HG03139 (cell line): ENCODE results near the gene DRAXIN.

Source experiments
- ATAC-seq: cut with Tn5 transposase; IDR thresholded peaks from one replicate; pipeline ENCODE4 v1.9.1; 2021; ENCODE audit not compliant: unreplicated experiment

The DRAXIN gene

GRCh38 chr1:11707621-11708276 is 16.2 kb downstream of the DRAXIN start:
- no peak for ATAC-seq

DNA sequence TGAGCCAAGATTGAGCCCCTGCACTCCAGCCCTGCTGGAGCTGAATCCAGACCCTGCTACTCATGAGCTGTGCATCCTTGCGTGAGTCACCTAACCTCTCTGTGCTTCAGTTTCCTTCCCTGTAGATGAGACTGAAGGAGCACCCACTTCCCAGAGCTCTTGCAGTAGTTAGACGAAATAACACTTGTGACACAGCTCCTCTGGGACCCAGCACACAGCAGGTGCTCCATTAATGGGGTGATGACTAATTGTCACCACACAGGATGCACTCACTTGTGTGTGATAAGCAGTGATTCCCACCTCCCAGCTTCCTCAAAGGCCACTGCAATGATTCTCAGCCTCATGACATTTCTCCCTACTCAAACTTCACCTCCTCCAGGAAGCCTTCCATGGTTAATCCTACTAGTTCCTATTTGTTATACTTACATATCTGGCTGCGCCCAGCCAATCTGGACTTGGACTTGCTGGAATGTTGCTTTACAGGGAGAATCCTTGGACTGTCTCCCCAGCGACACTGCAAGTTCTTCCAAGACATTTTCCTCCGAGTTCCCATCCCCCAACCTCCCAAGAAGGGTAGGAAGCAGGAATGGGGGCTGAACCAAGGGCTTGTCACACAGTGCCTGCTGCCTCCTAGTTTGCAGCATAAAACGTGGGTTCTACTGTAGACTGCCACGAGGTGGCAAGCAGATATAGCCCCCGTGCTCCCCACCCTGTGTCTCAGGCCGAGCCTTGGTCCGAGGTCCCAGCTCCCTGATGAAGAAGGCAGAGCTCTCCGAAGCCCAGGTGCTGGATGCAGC is 17.2 kb downstream of the DRAXIN start:
- ATAC-seq, result no peak

GRCh38 chr1:11711490-11711889 is 20.0 kb downstream of the DRAXIN start:
- ATAC-seq, result no peak

- ATAC-seq, result no peak
Observed at GRCh38 chr1:11712285-11712684, 20.8 kb downstream of the DRAXIN start.

- no peak for ATAC-seq
Observed at GRCh38 chr1:11713095-11713494, 21.6 kb downstream of the DRAXIN start.

GRCh38 chr1:11714831-11715575 is 23.5 kb downstream of the DRAXIN start:
- no peak for ATAC-seq

GRCh38 chr1:11719313-11720032 is 28.0 kb downstream of the DRAXIN start:
- ATAC-seq, result no peak

GRCh38 chr1:11720033-11720376 is 28.5 kb downstream of the DRAXIN start:
- ATAC-seq, result no peak

DNA sequence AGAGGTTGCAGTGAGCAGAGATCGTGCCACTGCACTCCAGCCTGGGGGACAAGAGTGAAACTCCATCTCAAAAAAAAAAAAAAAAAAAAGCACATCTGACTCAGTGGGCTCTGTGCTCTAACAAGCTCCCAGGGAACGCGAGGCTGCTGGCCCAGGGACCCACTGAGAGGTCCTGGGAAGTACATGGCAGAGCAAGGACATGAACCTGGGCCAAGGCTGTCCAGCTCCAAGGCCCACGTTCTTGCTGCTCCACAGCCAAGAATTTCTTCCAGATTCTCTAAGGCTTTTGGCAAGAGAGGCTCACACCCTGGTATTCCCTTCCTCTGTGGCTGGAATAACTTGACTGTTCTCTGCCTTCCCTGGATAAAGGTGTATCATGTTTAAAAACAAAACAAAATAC is 29.0 kb downstream of the DRAXIN start:
- no peak for ATAC-seq

GRCh38 chr1:11721311-11721710 is 29.8 kb downstream of the DRAXIN start:
- ATAC-seq, result no peak

GRCh38 chr1:11722538-11722937 is 31.0 kb downstream of the DRAXIN start:
- ATAC-seq, result no peak

DNA sequence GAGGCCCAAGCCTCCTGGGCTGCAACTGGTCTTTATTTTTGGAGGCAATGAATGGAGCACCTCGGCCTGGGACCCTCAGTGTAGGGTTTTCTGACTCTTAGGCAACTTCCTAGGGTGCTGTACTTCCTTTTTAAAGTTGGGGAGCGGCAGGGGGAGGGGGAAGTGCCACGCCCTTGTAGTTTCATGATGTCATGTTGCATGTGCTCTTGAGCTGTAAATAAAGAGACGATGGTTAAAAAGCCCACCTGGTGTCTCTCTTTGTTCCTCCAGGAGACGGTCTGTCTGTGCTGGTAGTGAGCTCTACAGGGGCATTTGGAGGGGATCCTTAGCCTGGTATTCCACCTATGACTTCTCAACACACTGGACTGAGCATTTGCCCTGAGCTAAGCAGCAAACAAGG is 34.1 kb downstream of the DRAXIN start:
- no peak for ATAC-seq

DNA sequence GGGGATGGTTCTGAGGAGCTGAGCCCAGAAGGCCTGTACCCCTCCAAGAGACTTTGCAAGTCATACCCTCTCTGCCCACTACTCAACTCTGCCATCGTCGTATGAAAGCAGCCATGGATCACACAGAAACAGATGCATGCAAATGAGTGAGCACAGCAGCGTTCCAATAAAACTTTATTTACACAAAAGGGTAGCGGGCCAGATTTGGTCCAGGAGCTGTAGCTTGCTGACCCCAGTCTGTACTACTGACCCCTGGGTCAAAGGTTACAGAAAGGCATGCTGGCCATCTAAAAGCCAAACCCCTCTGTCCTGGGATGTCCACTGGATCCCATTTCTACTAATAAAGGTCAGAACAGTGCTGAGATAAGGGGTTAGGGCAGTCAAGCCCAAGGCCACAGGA is 35.6 kb downstream of the DRAXIN start:
- ATAC-seq, result no peak

GRCh38 chr1:11728126-11728806 is 36.8 kb downstream of the DRAXIN start:
- ATAC-seq, result no peak

DNA sequence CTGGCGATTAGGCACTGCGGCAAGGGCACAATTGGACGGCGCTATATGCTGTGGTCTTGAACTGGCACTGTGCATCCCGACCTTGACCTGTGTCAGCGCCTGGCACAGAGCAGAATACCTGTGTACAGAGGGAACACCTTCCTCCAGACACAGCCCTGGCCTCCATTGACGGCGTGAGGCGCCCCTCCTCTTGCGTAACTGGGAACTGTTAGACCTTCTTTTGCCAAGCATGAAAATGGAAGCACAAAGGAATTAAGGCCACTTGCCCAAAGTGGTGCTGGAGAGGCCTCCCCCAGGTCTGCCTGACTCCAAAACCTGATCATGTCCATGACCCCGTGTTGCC is 37.6 kb downstream of the DRAXIN start:
- ATAC-seq, result no peak

DNA sequence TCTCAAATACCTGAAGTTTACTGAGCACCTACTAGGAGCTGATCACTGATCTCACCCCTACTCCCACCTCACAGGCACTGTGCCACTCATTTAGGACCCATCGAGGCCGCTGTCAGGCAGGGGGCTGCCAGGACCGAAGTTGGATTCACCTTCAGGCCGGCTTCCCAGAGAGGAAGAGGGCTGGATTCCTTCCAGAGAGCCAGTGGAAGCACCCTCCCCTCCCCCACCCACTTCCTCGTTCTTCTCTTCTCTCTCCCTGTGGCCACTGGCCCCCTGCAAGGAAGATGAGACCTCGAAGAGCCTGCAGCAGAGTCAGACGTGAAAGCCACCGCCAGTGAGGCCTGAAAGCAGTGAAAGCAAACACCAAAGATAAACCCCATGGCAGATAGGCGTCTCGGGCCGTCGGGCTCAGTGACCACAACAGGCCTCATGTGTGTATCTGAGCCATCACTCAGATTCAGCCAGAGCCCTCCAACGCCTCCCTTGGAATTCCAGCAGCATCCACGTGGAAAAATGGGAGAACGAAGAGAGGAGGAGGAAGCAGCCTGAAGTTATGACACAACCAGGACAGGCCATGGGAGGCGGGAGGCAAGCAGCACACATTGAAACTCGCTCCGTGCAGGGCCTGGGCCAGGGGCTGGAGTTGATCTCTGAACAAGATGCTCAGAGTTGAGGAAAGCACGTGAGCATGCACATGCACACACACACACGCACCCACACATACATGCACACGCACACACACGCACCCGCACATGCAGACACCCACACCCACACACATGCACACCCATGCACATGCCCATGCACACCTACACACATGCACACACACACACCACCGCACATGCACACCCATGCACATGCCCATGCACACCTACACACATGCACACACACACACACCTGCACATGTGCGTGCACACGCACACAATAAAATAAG is 38.3 kb downstream of the DRAXIN start:
- ATAC-seq, result no peak

DNA sequence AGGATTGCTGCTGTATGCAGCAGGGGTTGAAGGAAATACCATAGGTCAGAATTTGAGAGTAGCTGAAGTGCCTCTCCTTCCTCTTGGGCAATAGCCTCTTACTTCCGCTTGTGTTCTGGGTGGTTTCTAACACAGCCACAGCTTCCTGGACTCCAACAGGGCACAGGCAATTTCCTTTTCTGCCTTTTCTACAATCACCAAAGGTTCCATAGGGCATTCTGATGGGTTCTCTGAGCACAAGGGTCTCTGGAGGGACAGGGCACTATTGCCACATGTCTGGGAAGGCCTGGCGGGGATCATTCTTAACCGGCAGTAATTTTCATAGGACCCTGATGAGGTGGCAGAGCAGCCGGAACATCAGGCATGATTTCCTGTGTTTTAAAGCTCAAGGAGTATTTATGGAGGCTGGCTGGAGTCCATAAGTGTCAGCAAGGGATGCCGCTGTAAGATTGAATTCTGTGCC is 39.0 kb downstream of the DRAXIN start:
- peak; percentile 50 for ATAC-seq

DNA sequence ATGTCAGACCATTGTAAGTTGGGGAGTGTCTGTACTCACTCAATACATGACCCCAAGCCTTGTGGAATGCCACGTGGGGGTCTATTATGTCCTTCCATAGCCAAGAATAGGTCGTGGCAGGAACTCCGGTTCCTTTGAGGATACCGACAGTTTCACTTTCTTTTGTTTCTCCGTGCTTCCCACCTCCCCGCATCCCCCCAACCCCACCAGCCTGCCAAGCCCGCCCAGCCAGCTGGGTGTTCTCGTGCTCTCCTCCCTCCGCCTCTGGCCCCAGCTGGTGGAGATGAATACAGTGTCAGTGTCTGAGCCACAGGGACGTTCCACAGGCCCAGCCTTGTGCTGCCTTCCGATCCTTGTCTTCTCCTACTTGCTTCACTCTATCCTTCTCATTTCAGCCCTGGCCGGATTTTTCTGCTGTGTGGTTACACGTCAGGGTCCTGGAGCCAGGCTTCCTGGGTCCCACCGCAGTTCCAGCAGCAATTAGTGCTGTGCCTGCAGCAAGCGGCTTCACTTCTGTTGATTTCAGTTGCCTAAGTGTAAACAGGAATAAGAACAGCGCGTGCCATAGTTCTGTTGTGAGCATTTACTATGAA is 40.3 kb downstream of the DRAXIN start:
- no peak for ATAC-seq

GRCh38 chr1:11733306-11733705 is 41.8 kb downstream of the DRAXIN start:
- ATAC-seq, result no peak

- ATAC-seq, result no peak
Observed at GRCh38 chr1:11735531-11735853, 44.0 kb downstream of the DRAXIN start.
